SK-N-SH (cell line): ENCODE results near the gene CCP110. TPM values are rescaled to one million over a fixed set of nuclear protein-coding genes. Genes with fewer than 3 reads are reported as not detected.

Experiments
- CTCF ChIA-PET: fragments of 300-600, 350-600 bp; formaldehyde crosslinking; extraction: SDS; loops from one replicate; lab custom pipeline; 2021; lab: Yijun Ruan, JAX
- POLR2A ChIA-PET: fragments of 350-600 bp; sonication (Branson Sonifier 250); formaldehyde crosslinking; extraction: SDS; loops from one replicate; lab custom pipeline; 2020; ENCODE audit warnings: antibody characterized with exemption, inconsistent platforms; lab: Yijun Ruan, JAX
- DNase-seq: peaks from one replicate; pipeline ENCODE4 v3.0.0; 2012
- H2AFZ ChIP-seq: fragments of 200-600 bp; sonication (generic); 2 replicates; pipeline ENCODE4 v1.8.1; 2016; ENCODE audit warnings: antibody characterized with exemption, mild to moderate bottlenecking, low read depth
- H3F3A ChIP-seq: fragments of 200-600 bp; sonication (generic); replicated peaks from 2 replicates; pipeline ENCODE3; 2016; ENCODE audit warnings: antibody characterized with exemption, mild to moderate bottlenecking; ENCODE audit not compliant: insufficient read depth
- H3K27ac ChIP-seq, 2 experiments: fragments of 200-500 bp in 1 of 2; fragments of 200-600 bp in 1 of 2; sonication (Bioruptor generic) in 1 of 2; sonication (generic), shearing (Covaris generic) in 1 of 2; 2 replicates each; pipeline versions ENCODE4 v1.5.1 to v1.6.1; 2014 to 2016; ENCODE audit warnings: low read depth in 2 of 2, inconsistent platforms in 1 of 2, low read length in 1 of 2, mild to moderate bottlenecking in 1 of 2, mixed read lengths in 1 of 2
- H3K27me3 ChIP-seq: fragments of 200-600 bp; sonication (generic), shearing (Covaris generic); 2 replicates; pipeline ENCODE4 v1.6.1; 2016; ENCODE audit warnings: mixed run types; ENCODE audit not compliant: insufficient read depth
- H3K36me3 ChIP-seq, 2 experiments: fragments of 200-500 bp in 1 of 2; fragments of 200-600 bp in 1 of 2; sonication (Bioruptor generic) in 1 of 2; sonication (generic) in 1 of 2; replicated peaks in 1 of 2; 2 replicates each; pipeline versions ENCODE3 to v1.5.1; 2014 to 2016; ENCODE audit warnings: low read length in 1 of 2, mild to moderate bottlenecking in 1 of 2; ENCODE audit not compliant: insufficient read depth in 2 of 2, control insufficient read depth in 1 of 2
- H3K4me1 ChIP-seq, 2 experiments: fragments of 200-500 bp in 1 of 2; fragments of 200-600 bp in 1 of 2; sonication (Bioruptor generic) in 1 of 2; sonication (generic), shearing (Covaris generic) in 1 of 2; 2 replicates each; pipeline versions ENCODE4 v1.5.1 to v1.6.1; 2014 to 2016; ENCODE audit warnings: low read depth in 1 of 2, low read length in 1 of 2, mixed run types in 1 of 2; ENCODE audit not compliant: insufficient read depth in 2 of 2, control insufficient read depth in 1 of 2
- H3K4me2 ChIP-seq: fragments of 200-600 bp; sonication (generic), shearing (Covaris generic); 2 replicates; pipeline ENCODE4 v1.6.1; 2017; ENCODE audit warnings: mixed run types
- H3K4me3 ChIP-seq, 2 experiments: fragments of 200-500 bp in 1 of 2; fragments of 200-600 bp in 1 of 2; sonication (Bioruptor generic) in 1 of 2; sonication (generic), shearing (Covaris generic) in 1 of 2; 2 replicates each; pipeline versions ENCODE4 v1.5.1 to v1.8.1; 2014 to 2016; ENCODE audit warnings: low read depth in 2 of 2, inconsistent platforms in 1 of 2, low read length in 1 of 2, mild to moderate bottlenecking in 1 of 2, mixed read lengths in 1 of 2, moderate library complexity in 1 of 2
- H3K79me2 ChIP-seq: fragments of 200-600 bp; sonication (generic); 2 replicates; pipeline ENCODE4 v1.8.1; 2017; ENCODE audit warnings: mild to moderate bottlenecking; ENCODE audit not compliant: insufficient read depth
- H3K9ac ChIP-seq: fragments of 200-600 bp; sonication (generic); 2 replicates; pipeline ENCODE4 v1.6.1; 2017; ENCODE audit warnings: mixed run types
- H3K9me2 ChIP-seq: fragments of 200-600 bp; sonication (generic); 2 replicates; pipeline ENCODE4 v1.6.1; 2017; ENCODE audit warnings: mixed run types
- H3K9me3 ChIP-seq: fragments of 200-600 bp; sonication (generic); 2 replicates; pipeline ENCODE4 v1.6.1; 2017; ENCODE audit warnings: mixed run types, mild to moderate bottlenecking, moderate library complexity
- H4K20me1 ChIP-seq: fragments of 200-600 bp; sonication (generic); 2 replicates; pipeline ENCODE4 v1.6.1; 2017; ENCODE audit warnings: mild to moderate bottlenecking, mixed run types; ENCODE audit not compliant: insufficient read depth
- EP300 ChIP-seq, 2 experiments: IDR thresholded peaks; 2 replicates each; pipeline versions ENCODE4 v1.4.0 to v1.6.1; 2012; ENCODE audit warnings: borderline replicate concordance in 1 of 2, low read depth in 1 of 2, low read length in 1 of 2
- EZH2phosphoT487 ChIP-seq: fragments of 200-600 bp; sonication (generic); IDR thresholded peaks from 2 replicates; pipeline ENCODE4 v1.6.1; 2017; ENCODE audit warnings: low read depth, mixed run types, mild to moderate bottlenecking, antibody characterized with exemption, moderate library complexity, borderline replicate concordance
- FOXJ3 ChIP-seq: sonication (generic); formaldehyde crosslinking; IDR thresholded peaks from 2 replicates; pipeline ENCODE4 v1.5.1; 2020; ENCODE audit warnings: mild to moderate bottlenecking, missing genetic modification reagents
- GABPA ChIP-seq: IDR thresholded peaks from 2 replicates; pipeline ENCODE4 v1.4.0; 2012; ENCODE audit warnings: low read depth, mild to moderate bottlenecking
- GATA2 ChIP-seq: sonication (generic); formaldehyde crosslinking; IDR thresholded peaks from 2 replicates; pipeline ENCODE4 v1.5.0; 2020; ENCODE audit warnings: mild to moderate bottlenecking, missing genetic modification reagents
- JUND ChIP-seq: IDR thresholded peaks from 2 replicates; pipeline ENCODE4 v1.4.0; 2012
- MAX ChIP-seq: IDR thresholded peaks from 2 replicates; pipeline ENCODE4 v1.4.0; 2012; ENCODE audit warnings: low read depth
- NFIC ChIP-seq: IDR thresholded peaks from 2 replicates; pipeline ENCODE4 v1.4.0; 2012; ENCODE audit warnings: borderline replicate concordance
- NRF1 ChIP-seq: IDR thresholded peaks from 2 replicates; pipeline ENCODE4 v1.6.1; 2012; ENCODE audit warnings: low read depth, mild to moderate bottlenecking, low read length
- REST ChIP-seq: IDR thresholded peaks from 2 replicates; pipeline ENCODE4 v1.6.1; 2012; ENCODE audit warnings: mild to moderate bottlenecking, low read depth, low read length, moderate library complexity
- RFX5 ChIP-seq: IDR thresholded peaks from 2 replicates; pipeline ENCODE4 v1.6.1; 2012; ENCODE audit warnings: mild to moderate bottlenecking, improper control_type of control experiment, low read length
- SMC3 ChIP-seq: IDR thresholded peaks from 2 replicates; pipeline ENCODE4 v1.6.1; 2012; ENCODE audit warnings: low read depth, low read length, improper control_type of control experiment
- TCF12 ChIP-seq: IDR thresholded peaks from 2 replicates; pipeline ENCODE4 v1.4.0; 2012
- USF1 ChIP-seq: IDR thresholded peaks from 2 replicates; pipeline ENCODE4 v1.4.0; 2012; ENCODE audit warnings: low read depth, borderline replicate concordance
- ZBTB33 ChIP-seq: IDR thresholded peaks from 2 replicates; pipeline ENCODE4 v1.4.0; 2012; ENCODE audit warnings: low read depth, borderline replicate concordance
- WGBS: methylation state at CpG from one replicate; pipeline ENCODE4 v1.1.6; 2017; ENCODE audit warnings: low lambda C conversion rate; 5-methylcytosine and 5-hydroxymethylcytosine counted together
- polyA plus RNA-seq, 3 experiments: library from polyadenylated mRNA; depleted of rRNA; stranded (reverse); fragments of >200 nt; gene quantifications; 2 replicates each; pipeline ENCODE4 v1.2.3, GENCODE V29; 2012

The CCP110 gene
- polyA plus RNA-seq, 1 of the 3 experiments (the other 2 are of a cell fraction): 5.4 TPM

- Histone ChIP-seq H3K36me3 (peaks cover 44 to 66% of the 10 kb centered on the region in 2 experiments), H3F3A (no peaks in the 10 kb centered on the region), H2AFZ (no peak overlapping the region), H3K9me3 (no peaks in the 10 kb centered on the region), H3K9me2 (no peaks in the 10 kb centered on the region), H4K20me1 (peaks cover 9% of the 10 kb centered on the region; the same call in 1 of the 2 replicates), H3K4me3 (no peak overlapping the region), H3K9ac (no peak overlapping the region), H3K79me2 (no peaks in the 10 kb centered on the region), H3K4me1 (no peaks in the 10 kb centered on the region), H3K27me3 (no peaks in the 10 kb centered on the region), H3K4me2 (no peak overlapping the region), H3K27ac (no peak overlapping the region)
- TF ChIP-seq JUND: no peak
- peak; percentile 9; the same call in 1 of the 2 replicates for TF ChIP-seq TCF12
- peak; percentile 35; the same call in 1 of the 2 replicates for TF ChIP-seq NFIC
- POLR2A ChIA-PET: no interaction called here
- CTCF ChIA-PET: interaction anchor here (0.7 to 8.6 kb wide), 4 partner anchors 34 to 420 kb away, joined by 3 to 82 read pairs (median 4); no protein-coding TSS in a partner anchor
- no peak for DNase-seq
- WGBS: 89% methylated on average over 5 of the region's 5 CpGs
Measured at GRCh38 chr16:19505600-19506303, 18.0 kb upstream of the CCP110 start.

- no peak overlapping the region for H3K27ac ChIP-seq
- no peak overlapping the region for H3K4me2 ChIP-seq
- ChIA-PET POLR2A (no interaction called here), CTCF (interaction anchor here (0.7 to 8.6 kb wide), 3 partner anchors 82 to 421 kb away, joined by 3 to 82 read pairs (median 3); no protein-coding TSS in a partner anchor)
- H2AFZ ChIP-seq: no peak overlapping the region
- TF ChIP-seq RFX5: no peak
- TF ChIP-seq GABPA: no peak
- no peak for TF ChIP-seq FOXJ3 (CRISPR knock-in tag)
- no peak for TF ChIP-seq EP300 (IDR thresholded peaks at IDR 0.05; ENCODE audit: borderline replicate concordance in 1 of 2, low read depth in 1 of 2, low read length in 1 of 2)
- TF ChIP-seq REST: no peak
- no peak for TF ChIP-seq USF1
- TF ChIP-seq EZH2phosphoT487: no peak
- no peak for TF ChIP-seq NRF1
- TF ChIP-seq MAX: no peak
- no peak for TF ChIP-seq GATA2 (CRISPR knock-in tag)
- TF ChIP-seq SMC3: no peak
- TF ChIP-seq ZBTB33: no peak
- H3K9me3 ChIP-seq: no peaks in the 10 kb centered on the region
- DNase-seq: no peak
- H3K4me1 ChIP-seq: no peaks in the 10 kb centered on the region
- no peak overlapping the region for H3K9ac ChIP-seq
- H3K27me3 ChIP-seq: no peaks in the 10 kb centered on the region
- H4K20me1 ChIP-seq: peaks cover 9% of the 10 kb centered on the region; the same call in 1 of the 2 replicates
- H3K4me3 ChIP-seq: no peak overlapping the region
- H3K9me2 ChIP-seq: no peaks in the 10 kb centered on the region
- 98% methylated on average over 4 of the region's 4 CpGs for WGBS
- no peaks in the 10 kb centered on the region for H3K79me2 ChIP-seq
- peaks cover 44 to 64% of the 10 kb centered on the region in 2 experiments for H3K36me3 ChIP-seq
- H3F3A ChIP-seq: no peaks in the 10 kb centered on the region
Measured at GRCh38 chr16:19506965-19507364, 16.8 kb upstream of the CCP110 start.
